T-cell (primary cell): ENCODE data around the gene PDZRN3. TPM values are rescaled to one million over a fixed set of nuclear protein-coding genes. Genes with fewer than 3 reads are reported as not detected.

Experiments used
- ATAC-seq, 4 experiments: fragments of 200-7000 bp in 3 of 4; fragments of 150-1000 bp in 1 of 4; cut with Tn5 transposase; replicated peaks in 1 of 4; 1 replicate in 3 of 4; 2 replicates in 1 of 4; pipeline ENCODE4 v1.10.0; 2021; ENCODE audit warnings: moderate library complexity in 3 of 4, mild to moderate bottlenecking in 2 of 4, moderate number of reproducible peaks in 1 of 4
- CTCF ChIA-PET, 2 donors: fragments of 300-600 bp; sonication (Branson Sonifier 250); formaldehyde crosslinking; loops; one replicate each; lab custom pipeline; 2022; ENCODE audit warnings: antibody characterized with exemption in 2 of 2; lab: Charles Lee
- POLR2A ChIA-PET, 2 donors: fragments of 300-600 bp; sonication (Branson Sonifier 250); formaldehyde crosslinking; loops; one replicate each; lab custom pipeline; 2022; ENCODE audit warnings: antibody characterized with exemption in 2 of 2; lab: Charles Lee
- DNase-seq, 35 experiments: peaks; one replicate each; pipeline versions ENCODE4 v3.0.0 to v3.0.0-alpha.2; 2013 to 2023
- H3K27ac ChIP-seq: one replicate; pipeline ENCODE4 v1.5.1; 2013; ENCODE audit warnings: low read length
- H3K27me3 ChIP-seq, 2 experiments: replicated peaks in 1 of 2; 1 replicate in 1 of 2; 2 replicates in 1 of 2; pipeline versions ENCODE4 v1.6.1 to v1.7.0; 2013; ENCODE audit warnings: low read length in 1 of 2, mixed read lengths in 1 of 2; ENCODE audit not compliant: control insufficient read depth in 2 of 2, insufficient read depth in 2 of 2; ENCODE audit errors: extremely low read depth in 1 of 2
- H3K36me3 ChIP-seq, 2 donors: 1 replicate in 1 of 2; 2 replicates in 1 of 2; pipeline versions ENCODE4 v1.6.1 to v1.7.0; 2013; ENCODE audit warnings: low read length in 1 of 2; ENCODE audit not compliant: control insufficient read depth in 2 of 2, insufficient read depth in 1 of 2; ENCODE audit errors: extremely low read depth in 1 of 2
- H3K4me1 ChIP-seq, 2 experiments: 1 replicate in 1 of 2; 2 replicates in 1 of 2; pipeline versions ENCODE4 v1.6.1 to v1.7.0; 2013; ENCODE audit warnings: low read length in 2 of 2, mixed read lengths in 1 of 2; ENCODE audit not compliant: insufficient read depth in 2 of 2, control insufficient read depth in 1 of 2; ENCODE audit errors: extremely low read depth in 1 of 2
- H3K4me3 ChIP-seq, 2 donors: 1 replicate in 1 of 2; 2 replicates in 1 of 2; pipeline versions ENCODE4 v1.5.1 to v1.7.0; 2013; ENCODE audit warnings: mild to moderate bottlenecking in 2 of 2, low read length in 1 of 2, moderate library complexity in 1 of 2; ENCODE audit not compliant: control insufficient read depth in 1 of 2; ENCODE audit errors: extremely low read depth in 1 of 2
- H3K9me3 ChIP-seq: 2 replicates; pipeline ENCODE4 v1.7.0; 2013
- H3K27ac Mint-ChIP-seq, 2 donors: one replicate each; pipeline ENCODE4 v1.8.0; 2020 to 2021; ENCODE audit warnings: mild to moderate bottlenecking in 2 of 2, mixed read lengths in 2 of 2
- H3K27me3 Mint-ChIP-seq, 2 donors: one replicate each; pipeline ENCODE4 v1.8.0; 2021 to 2022; ENCODE audit warnings: mixed read lengths in 2 of 2
- H3K36me3 Mint-ChIP-seq: one replicate; pipeline ENCODE4 v1.8.0; 2021; ENCODE audit warnings: mixed read lengths
- H3K4me1 Mint-ChIP-seq, 3 donors: one replicate each; pipeline ENCODE4 v1.8.0; 2020 to 2022; ENCODE audit warnings: mixed read lengths in 3 of 3, mild to moderate bottlenecking in 1 of 3
- H3K4me3 Mint-ChIP-seq, 3 donors: one replicate each; pipeline ENCODE4 v1.8.0; 2020 to 2022; ENCODE audit warnings: mild to moderate bottlenecking in 3 of 3, mixed read lengths in 3 of 3, moderate library complexity in 3 of 3
- H3K9me3 Mint-ChIP-seq, 3 donors: one replicate each; pipeline ENCODE4 v1.8.0; 2020 to 2022; ENCODE audit warnings: mixed read lengths in 3 of 3
- WGBS: methylation state at CpG from one replicate; pipeline ENCODE4 v1.1.5; 2013; ENCODE audit warnings: missing lambda C conversion rate; ENCODE audit not compliant: insufficient coverage; 5-methylcytosine and 5-hydroxymethylcytosine counted together
- total RNA-seq, 35 experiments: library from RNA in 6 of 35; stranded (reverse) in 6 of 35; fragments of 120-200 nt in 1 of 35; gene quantifications; one replicate each; pipeline versions ENCODE4 v1.2.1 to v1.2.4 and lab custom pipeline; 2013 to 2026

PDZRN3 gene
- total RNA-seq, 5 donors from 2014 or later (not counting 1 experiment from before 2014, with no cell fraction given): 0.16 to 0.73 (median 0.18) TPM; not detected in 2

DNA sequence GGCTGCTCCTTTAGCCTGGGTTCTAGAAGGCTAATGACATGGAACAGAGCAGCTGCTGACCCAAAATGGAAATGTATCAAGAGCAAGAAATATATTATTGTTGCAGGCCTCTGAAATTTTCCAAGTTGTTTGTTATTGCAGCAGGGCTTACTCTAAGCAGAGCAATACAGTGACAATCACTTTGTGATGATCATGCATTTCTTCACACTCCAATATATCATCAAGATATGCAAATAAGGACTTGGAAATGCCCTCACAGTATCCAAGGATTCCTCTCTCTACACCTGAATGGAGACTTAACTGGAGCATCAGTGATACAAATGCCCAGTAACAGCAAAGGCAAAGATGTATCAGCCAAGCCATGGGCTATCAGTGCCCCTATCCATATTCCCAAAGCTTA is 89.6 kb downstream of the PDZRN3 start:
- Histone ChIP-seq H3K4me3 (no peak overlapping the region), H3K4me1 (no peaks in the 10 kb centered on the region), H3K27me3 (no peaks in the 10 kb centered on the region), H3K9me3 (no peaks in the 10 kb centered on the region), H3K27ac (no peak overlapping the region), H3K36me3 (no peaks in the 10 kb centered on the region)
- DNase-seq: no peak
- no peak overlapping the region for H3K27ac Mint-ChIP-seq
- CTCF ChIA-PET: no interaction called here
- peaks cover 0 to 3% (median 3%) of the 10 kb centered on the region in 3 donors for H3K9me3 Mint-ChIP-seq
- H3K4me1 Mint-ChIP-seq: no peaks in the 10 kb centered on the region
- peaks cover 0 to 15% of the 10 kb centered on the region in 2 donors for H3K27me3 Mint-ChIP-seq
- POLR2A ChIA-PET: no interaction called here
- ATAC-seq: no peak
- no peaks in the 10 kb centered on the region for H3K36me3 Mint-ChIP-seq
- no peak overlapping the region for H3K4me3 Mint-ChIP-seq

DNA sequence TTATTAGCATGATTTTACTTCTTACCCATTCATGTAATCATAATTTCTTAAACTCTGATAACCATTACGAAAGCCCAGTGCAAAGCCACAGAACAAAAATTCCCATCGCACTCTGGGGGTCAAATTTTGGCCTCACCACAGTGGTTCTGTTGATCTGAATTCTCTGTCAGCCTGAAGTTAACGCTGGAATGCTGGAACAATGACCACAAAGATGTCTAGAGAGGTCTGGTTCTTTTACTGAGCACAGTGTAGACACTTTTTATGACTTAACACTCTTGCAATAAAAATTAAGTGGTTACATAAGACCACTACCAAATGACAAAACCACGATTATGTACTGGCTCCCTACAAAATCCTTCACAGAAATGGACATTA is 94.7 kb downstream of the PDZRN3 start:
- Histone ChIP-seq H3K27ac (no peak overlapping the region), H3K4me1 (no peaks in the 10 kb centered on the region), H3K4me3 (no peak overlapping the region), H3K9me3 (no peaks in the 10 kb centered on the region), H3K27me3 (peaks cover 0 to 3% of the 10 kb centered on the region in 2 experiments), H3K36me3 (no peaks in the 10 kb centered on the region)
- ChIA-PET CTCF (no interaction called here), POLR2A (no interaction called here)
- no peak overlapping the region for H3K27ac Mint-ChIP-seq
- ATAC-seq (no peak), DNase-seq (no peak)
- H3K4me1 Mint-ChIP-seq: no peaks in the 10 kb centered on the region
- H3K9me3 Mint-ChIP-seq: peaks cover 0 to 3% (median 3%) of the 10 kb centered on the region in 3 donors
- WGBS: 65% methylated on average over 3 of the region's 4 CpGs
- H3K27me3 Mint-ChIP-seq: peaks cover 0 to 20% of the 10 kb centered on the region in 2 donors
- no peak overlapping the region for H3K4me3 Mint-ChIP-seq
- H3K36me3 Mint-ChIP-seq: no peaks in the 10 kb centered on the region

- WGBS: 67% methylated on average over 2 of the region's 3 CpGs
- Histone ChIP-seq H3K27me3 (peaks cover 0 to 3% of the 10 kb centered on the region in 2 experiments), H3K4me1 (no peaks in the 10 kb centered on the region), H3K4me3 (no peak overlapping the region), H3K9me3 (no peaks in the 10 kb centered on the region), H3K27ac (no peak overlapping the region), H3K36me3 (no peaks in the 10 kb centered on the region)
- POLR2A ChIA-PET: no interaction called here
- peaks cover 0 to 3% (median 3%) of the 10 kb centered on the region in 3 donors for H3K9me3 Mint-ChIP-seq
- DNase-seq (no peak), ATAC-seq (no peak)
- H3K27me3 Mint-ChIP-seq: peaks cover 0 to 17% of the 10 kb centered on the region in 2 donors
- no peaks in the 10 kb centered on the region for H3K36me3 Mint-ChIP-seq
- no peak overlapping the region for H3K27ac Mint-ChIP-seq
- H3K4me1 Mint-ChIP-seq: no peaks in the 10 kb centered on the region
- no peak overlapping the region for H3K4me3 Mint-ChIP-seq
- CTCF ChIA-PET: no interaction called here
Observed at GRCh38 chr3:73529308-73530021, 95.3 kb downstream of the PDZRN3 start.

DNA sequence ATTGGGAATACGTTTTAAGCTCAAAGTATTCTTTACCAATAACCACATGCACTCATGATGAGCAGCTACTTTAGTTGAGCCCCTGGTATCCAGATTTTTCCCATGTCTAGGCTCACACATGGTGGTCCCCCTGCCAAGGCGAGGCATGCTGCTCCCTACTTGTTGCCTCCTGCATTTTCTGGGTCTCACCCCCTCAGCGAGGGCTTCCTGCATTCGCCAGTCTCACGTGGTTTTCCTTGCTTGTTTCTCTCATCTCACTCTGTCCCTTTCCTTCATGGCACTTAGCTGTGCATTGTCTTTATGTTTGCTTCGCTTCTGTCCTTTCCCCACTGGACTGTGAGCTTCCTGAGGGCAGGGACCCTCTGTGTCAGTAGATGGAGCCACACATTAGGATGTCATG is 99.2 kb downstream of the PDZRN3 start:
- WGBS: 60% methylated on average over 5 of the region's 6 CpGs
- peaks cover 0 to 8% of the 10 kb centered on the region in 2 donors for H3K27me3 Mint-ChIP-seq
- CTCF ChIA-PET: no interaction called here

DNA sequence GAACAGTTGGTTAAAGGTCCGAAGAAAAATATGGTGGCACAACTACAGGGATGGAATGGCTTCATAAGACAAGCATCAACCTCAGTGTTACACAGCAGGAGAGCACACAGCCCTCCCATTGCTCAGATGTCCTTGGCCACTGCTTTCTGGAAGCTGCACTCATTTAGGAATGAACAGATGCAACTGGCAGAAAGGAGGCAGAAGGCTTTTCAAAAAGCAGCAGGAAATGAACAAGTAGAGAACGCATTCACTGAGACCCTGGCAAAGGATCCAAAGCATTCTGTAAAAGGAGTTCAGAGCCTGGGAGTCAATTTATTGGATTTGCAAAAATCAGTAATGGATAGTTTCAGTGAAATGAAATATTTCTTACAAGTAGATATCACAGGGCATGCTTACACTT is 101.1 kb downstream of the PDZRN3 start:
- Mint-ChIP-seq H3K27ac (no peak overlapping the region), H3K27me3 (peaks cover 0 to 4% of the 10 kb centered on the region in 2 donors), H3K4me3 (no peak overlapping the region), H3K9me3 (no peaks in the 10 kb centered on the region), H3K36me3 (no peaks in the 10 kb centered on the region), H3K4me1 (no peaks in the 10 kb centered on the region)
- Histone ChIP-seq H3K4me3 (no peak overlapping the region), H3K9me3 (no peaks in the 10 kb centered on the region), H3K36me3 (no peaks in the 10 kb centered on the region), H3K27ac (no peak overlapping the region), H3K4me1 (no peaks in the 10 kb centered on the region), H3K27me3 (peaks cover 0 to 6% of the 10 kb centered on the region in 2 experiments)
- WGBS: 100% methylated on average over 1 of the region's 2 CpGs
- POLR2A ChIA-PET: no interaction called here
- ATAC-seq (no peak), DNase-seq (no peak)
- CTCF ChIA-PET: no interaction called here

More for the DNA sequence above, 99.2 kb downstream of the PDZRN3 start:
- Mint-ChIP-seq H3K9me3 (no peaks in the 10 kb centered on the region), H3K36me3 (no peaks in the 10 kb centered on the region), H3K4me3 (no peak overlapping the region), H3K4me1 (no peaks in the 10 kb centered on the region), H3K27ac (no peak overlapping the region)
- no peak overlapping the region for H3K27ac ChIP-seq
- ATAC-seq: no peak
- POLR2A ChIA-PET: interaction anchor here in 1 of 2 donors (0.7 kb wide), 1 partner anchor 20 kb away, joined by 3 read pairs; no protein-coding TSS in a partner anchor
- DNase-seq: no peak
- H3K27me3 ChIP-seq: peaks cover 0 to 3% of the 10 kb centered on the region in 2 experiments
- no peaks in the 10 kb centered on the region for H3K9me3 ChIP-seq
- no peak overlapping the region for H3K4me3 ChIP-seq
- H3K36me3 ChIP-seq: no peaks in the 10 kb centered on the region
- no peaks in the 10 kb centered on the region for H3K4me1 ChIP-seq

DNA sequence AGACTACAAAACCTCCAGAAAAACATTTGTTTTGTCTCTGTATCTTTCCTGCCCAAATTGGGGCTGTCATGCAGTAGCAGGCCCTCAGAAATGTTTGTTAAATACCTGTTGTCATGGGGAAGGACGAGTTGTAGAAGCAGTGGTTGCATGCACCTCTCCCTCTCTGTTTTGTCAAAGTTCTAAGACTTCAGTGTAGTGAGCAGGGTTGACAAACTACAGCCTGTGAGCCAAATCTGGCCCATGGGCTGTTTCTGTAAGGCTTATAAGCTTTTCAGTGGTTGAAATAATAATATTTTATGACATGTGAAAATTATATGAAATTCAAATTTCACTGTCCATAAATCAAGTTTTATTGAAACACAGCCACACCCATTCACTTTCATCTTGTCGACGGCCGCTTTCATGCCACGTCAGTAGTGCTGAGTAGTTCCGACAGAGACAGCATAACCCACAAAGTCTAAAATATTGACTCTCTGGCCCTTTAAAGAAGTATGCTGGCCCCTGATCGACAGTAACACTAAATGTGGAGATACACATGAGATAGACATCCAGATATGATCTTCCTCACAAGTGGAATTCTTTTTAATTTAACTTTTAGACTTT is 102.9 kb downstream of the PDZRN3 start:
- ATAC-seq (no peak), DNase-seq (no peak)
- peaks cover 0 to 4% of the 10 kb centered on the region in 2 donors for H3K27me3 Mint-ChIP-seq
- H3K4me1 Mint-ChIP-seq: no peaks in the 10 kb centered on the region
- no peak overlapping the region for H3K4me3 ChIP-seq
- no peak overlapping the region for H3K4me3 Mint-ChIP-seq
- 87% methylated on average over 5 of the region's 7 CpGs for WGBS
- no peaks in the 10 kb centered on the region for H3K36me3 Mint-ChIP-seq
- no peaks in the 10 kb centered on the region for H3K9me3 ChIP-seq
- H3K4me1 ChIP-seq: no peaks in the 10 kb centered on the region
- no peak overlapping the region for H3K27ac ChIP-seq
- no peak overlapping the region for H3K27ac Mint-ChIP-seq
- no peaks in the 10 kb centered on the region for H3K36me3 ChIP-seq
- H3K9me3 Mint-ChIP-seq: no peaks in the 10 kb centered on the region
- H3K27me3 ChIP-seq: peaks cover 0 to 3% of the 10 kb centered on the region in 2 experiments
- CTCF ChIA-PET: no interaction called here
- POLR2A ChIA-PET: no interaction called here
